GM19193 (cell line): ENCODE data around the gene ABLIM2.

Experiments used
- POLR2A ChIP-seq: IDR thresholded peaks from 4 replicates; pipeline ENCODE4 v1.6.1; 2011; ENCODE audit not compliant: insufficient read depth, insufficient read length; ENCODE audit errors: extremely low read depth

Gene ABLIM2

GRCh38 chr4:8024073-8024786 is 134.4 kb downstream of the ABLIM2 start:
- TF ChIP-seq POLR2A = no peak

- no peak for TF ChIP-seq POLR2A
These were observed 134.9 kb downstream of the ABLIM2 start for GRCh38 chr4:8023696-8024033.

- no peak for TF ChIP-seq POLR2A
These were observed 135.6 kb downstream of the ABLIM2 start for GRCh38 chr4:8022767-8023695.

GRCh38 chr4:8021796-8022195 is 136.8 kb downstream of the ABLIM2 start:
- no peak for TF ChIP-seq POLR2A

GRCh38 chr4:8019396-8020365 is 138.9 kb downstream of the ABLIM2 start:
- no peak for TF ChIP-seq POLR2A

GRCh38 chr4:8016527-8016926 is 142.1 kb downstream of the ABLIM2 start:
- TF ChIP-seq POLR2A = no peak

GRCh38 chr4:8015512-8015911 is 143.1 kb downstream of the ABLIM2 start:
- no peak for TF ChIP-seq POLR2A

GRCh38 chr4:8013976-8014726 is 144.5 kb downstream of the ABLIM2 start:
- TF ChIP-seq POLR2A = no peak

- TF ChIP-seq POLR2A = no peak
These were observed 146.1 kb downstream of the ABLIM2 start for GRCh38 chr4:8012517-8012916.

GRCh38 chr4:8010618-8011017 is 148.0 kb downstream of the ABLIM2 start:
- TF ChIP-seq POLR2A = no peak

- no peak for TF ChIP-seq POLR2A
These were observed 148.7 kb downstream of the ABLIM2 start for GRCh38 chr4:8009710-8010511.

GRCh38 chr4:8009097-8009496 is 149.5 kb downstream of the ABLIM2 start:
- TF ChIP-seq POLR2A = no peak

- TF ChIP-seq POLR2A = no peak
These were observed 150.2 kb downstream of the ABLIM2 start for GRCh38 chr4:8008391-8008790.
